Measurements from ENCODE around the gene AFF1.

DNA sequence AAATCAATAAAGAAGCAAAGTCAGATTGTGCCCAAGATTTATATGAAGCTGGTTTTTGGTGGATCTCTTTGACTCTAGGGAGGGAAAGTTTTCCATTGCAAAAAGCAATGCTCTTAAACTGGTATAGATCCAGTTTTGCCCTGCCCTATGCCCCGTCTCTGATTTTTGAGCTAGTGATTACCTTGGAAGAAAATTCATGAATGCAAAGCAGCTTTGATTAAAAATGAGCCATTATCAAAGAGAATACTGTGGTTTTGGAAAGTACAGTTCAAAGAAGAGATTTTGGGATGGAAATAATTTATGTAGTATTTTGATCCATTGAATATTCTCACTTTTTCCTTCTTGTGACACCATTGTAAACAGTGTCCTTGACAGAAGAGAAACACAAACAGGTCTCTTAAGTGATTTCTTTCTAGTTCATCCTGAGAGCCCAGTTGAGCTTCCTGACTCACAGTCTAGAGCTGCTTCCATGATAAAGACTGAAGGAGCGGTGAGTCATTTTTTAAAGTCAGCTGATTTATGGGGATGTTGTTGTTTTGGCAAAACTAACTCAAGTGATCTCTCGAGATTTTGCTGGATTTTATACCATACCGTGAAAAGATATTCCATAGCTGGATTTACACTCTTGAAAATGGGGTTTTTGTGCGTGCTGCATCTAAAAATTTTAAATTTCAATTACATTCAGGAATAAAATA lies 76.7 kb downstream of the AFF1 start:
- TF ChIP-seq EZH2phosphoT487 (IDR thresholded peaks at IDR 0.05; ENCODE audit: low read length) = no peak
- TF ChIP-seq, protein P1, sequence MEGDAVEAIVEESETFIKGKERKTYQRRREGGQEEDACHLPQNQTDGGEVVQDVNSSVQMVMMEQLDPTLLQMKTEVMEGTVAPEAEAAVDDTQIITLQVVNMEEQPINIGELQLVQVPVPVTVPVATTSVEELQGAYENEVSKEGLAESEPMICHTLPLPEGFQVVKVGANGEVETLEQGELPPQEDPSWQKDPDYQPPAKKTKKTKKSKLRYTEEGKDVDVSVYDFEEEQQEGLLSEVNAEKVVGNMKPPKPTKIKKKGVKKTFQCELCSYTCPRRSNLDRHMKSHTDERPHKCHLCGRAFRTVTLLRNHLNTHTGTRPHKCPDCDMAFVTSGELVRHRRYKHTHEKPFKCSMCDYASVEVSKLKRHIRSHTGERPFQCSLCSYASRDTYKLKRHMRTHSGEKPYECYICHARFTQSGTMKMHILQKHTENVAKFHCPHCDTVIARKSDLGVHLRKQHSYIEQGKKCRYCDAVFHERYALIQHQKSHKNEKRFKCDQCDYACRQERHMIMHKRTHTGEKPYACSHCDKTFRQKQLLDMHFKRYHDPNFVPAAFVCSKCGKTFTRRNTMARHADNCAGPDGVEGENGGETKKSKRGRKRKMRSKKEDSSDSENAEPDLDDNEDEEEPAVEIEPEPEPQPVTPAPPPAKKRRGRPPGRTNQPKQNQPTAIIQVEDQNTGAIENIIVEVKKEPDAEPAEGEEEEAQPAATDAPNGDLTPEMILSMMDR (IDR thresholded peaks at IDR 0.05; ENCODE audit: low read length) = no peak
